ENCODE measurements around the gene TUBB4B.

Gene TUBB4B

DNA sequence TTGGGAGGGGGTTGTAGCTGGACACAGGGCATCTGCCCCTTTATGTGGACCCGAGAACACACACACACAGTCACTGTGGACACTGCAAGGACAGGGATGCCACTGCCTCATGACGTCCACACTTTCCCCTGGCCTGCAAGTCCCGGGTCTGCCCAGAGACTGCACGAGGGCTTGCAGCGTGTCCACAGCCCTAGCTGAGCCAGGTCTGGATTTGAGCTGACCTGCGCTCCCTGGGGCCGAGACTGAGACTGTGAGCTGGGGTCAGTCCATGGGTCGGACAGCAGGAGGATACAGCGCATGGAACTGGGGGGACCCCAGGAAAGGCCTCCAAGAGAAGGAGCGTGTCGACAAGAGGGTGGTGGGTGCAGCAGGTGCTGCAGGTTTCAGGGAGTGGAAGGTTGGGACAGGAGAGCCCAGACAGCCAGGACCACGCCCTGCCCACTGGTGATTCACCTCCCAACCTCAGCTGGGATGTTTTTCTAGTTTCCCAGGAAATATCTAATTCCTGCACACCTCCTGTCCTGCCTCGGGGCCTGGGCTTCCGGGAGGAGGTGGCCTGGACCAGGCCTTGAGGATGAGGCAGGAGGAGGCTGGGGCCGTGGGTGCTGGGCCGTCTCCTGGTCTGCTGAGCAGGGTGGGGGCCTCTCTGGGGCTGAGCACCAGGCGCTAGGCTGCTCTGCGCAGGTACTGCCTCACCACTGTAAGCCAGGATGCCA is 14.6 kb upstream of the TUBB4B start:
- DNase-seq = no peak

- DNase-seq = peak; percentile 70
Observed at GRCh38 chr9:137227054-137227852, 13.8 kb upstream of the TUBB4B start, which contains the start of gene RNF224. Gene RNF224 (plus strand): TSS chr9:137227502. CDS start chr9:137228336, 834 bp downstream.

GRCh38 chr9:137227853-137228505 is 13.1 kb upstream of the TUBB4B start:
- DNase-seq = no peak

DNA sequence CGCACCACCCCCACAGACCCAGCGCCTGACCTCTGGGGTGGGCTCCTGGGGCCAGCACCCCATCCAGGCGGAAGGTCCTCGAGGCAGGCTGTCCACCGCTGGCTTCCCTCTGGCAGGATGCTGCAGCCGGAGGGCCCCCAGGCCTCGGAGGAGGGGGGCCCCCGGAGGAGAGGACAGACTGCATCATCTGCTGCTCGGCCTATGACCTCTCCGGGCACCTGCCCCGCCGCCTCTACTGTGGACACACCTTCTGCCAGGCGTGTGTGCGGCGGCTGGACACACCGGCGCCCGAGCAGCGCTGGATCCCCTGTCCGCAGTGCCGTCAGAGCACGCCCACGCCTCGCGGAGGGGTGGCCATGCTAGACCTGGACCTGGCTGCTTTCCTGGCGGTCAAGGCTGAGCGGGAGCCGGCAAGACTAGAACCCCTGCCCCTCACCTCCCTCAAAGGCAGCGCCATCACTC is 12.6 kb upstream of the TUBB4B start:
- no peak for DNase-seq

- no peak for DNase-seq
Observed at GRCh38 chr9:137228968-137229896, 11.9 kb upstream of the TUBB4B start.

DNA sequence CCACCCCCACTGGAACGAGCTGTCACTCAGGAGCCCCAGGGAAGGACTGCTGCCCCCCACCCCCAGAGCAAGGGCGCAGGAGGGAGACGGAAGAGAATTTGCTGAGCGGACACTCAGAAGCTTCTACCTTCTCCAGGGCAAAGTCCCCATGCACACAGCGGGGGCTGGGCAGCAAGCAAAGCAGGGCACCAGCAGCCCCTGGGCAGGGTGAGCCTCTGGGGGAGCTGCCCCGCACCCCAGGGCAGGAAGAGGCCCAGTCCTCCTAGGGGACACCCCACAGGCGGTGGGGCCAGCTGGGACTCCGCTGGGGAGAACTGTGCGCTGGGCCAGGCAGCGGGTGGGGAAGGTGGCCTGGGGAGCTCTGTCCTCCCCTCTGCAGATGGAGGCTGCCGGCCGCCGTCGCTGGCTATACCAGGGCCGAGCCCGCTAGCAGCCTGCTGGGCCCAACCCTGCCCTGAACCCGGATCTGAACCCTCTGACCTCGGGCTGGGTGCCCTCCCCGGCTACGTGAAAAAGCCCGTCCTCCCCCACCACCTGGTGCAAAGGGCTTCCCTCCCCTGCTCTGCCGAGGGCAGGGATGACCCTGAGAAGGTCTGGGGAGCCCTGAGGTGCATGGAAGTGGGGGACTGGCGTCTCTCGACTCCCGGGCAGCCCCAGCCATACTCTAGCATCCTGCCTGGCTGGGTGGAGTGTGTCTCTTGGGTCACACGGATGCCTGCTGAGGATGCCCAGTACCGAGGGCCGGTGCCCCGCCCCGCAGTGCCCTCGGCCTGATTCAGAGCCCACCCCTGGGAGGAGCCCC is 11.0 kb upstream of the TUBB4B start:
- DNase-seq = no peak

DNA sequence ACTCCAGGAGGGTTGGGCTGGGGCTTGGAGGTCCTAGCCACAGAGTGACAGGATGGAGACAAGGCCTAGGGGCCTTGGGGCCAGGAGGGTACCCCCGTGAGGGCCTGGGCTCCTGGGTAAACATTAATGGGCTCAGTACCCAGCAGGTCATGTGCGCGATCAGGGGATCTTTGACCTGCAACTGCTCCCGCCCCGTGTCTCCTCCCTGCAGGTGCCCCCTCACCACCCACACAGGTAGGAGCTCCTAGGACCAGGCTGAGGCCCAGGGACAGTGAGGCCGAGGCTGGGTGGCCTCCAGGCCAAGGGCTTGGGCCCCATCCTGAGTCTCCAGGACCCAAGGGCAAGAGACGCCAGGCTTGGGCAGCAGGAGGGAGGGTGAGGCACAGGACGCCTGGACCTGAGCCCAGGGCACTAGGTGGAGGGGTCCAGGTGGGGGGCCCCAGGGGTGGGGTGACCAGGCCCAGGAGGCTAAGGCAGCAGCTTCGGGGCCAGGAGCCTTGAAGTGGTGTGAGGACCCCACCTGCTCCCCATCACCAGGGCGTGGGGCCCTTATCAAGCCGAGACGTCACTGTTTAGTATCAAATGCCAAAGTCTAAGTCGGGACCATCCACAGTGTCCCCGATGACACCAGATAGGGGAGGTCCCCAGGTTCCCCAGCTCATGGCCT is 10.2 kb upstream of the TUBB4B start, which contains the start of gene SLC34A3:
SLC34A3 (plus strand) TSS at position 197 of the 667 bp plus-strand sequence. CDS start 802 bp downstream, outside the sequence.
- DNase-seq = no peak

DNA sequence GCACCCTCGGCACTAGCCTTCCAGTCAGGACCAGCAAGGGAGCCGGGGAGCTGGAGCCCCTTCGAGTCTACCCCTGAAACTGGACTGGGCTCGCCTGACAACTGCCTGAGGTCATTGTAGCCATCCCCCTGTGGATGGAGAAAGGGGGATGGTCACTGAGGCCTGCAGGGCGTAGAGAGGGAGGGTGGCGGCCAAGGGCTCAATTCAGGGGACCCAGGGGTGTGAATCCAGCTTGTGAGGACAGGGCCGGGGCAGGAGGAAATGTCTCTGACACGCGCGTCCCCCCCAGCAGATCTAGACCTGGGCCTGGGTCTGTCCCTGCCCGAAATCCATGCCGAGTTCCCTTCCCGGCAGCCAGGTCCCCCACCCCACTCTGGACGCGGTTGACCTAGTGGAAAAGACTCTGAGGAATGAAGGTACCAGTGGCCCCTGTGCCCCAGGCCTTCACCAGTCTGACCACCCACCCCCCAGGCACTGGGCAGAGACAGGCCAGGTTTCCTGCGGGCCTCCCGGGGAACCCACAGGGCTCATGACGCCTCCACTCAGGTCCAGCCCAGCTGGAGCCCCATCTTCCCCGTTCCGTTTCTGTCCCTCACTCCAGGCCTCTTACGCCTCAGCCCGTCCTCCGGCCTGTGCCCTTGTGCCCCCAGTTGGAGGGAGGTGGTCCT is 9.6 kb upstream of the TUBB4B start:
- DNase-seq = no peak

GRCh38 chr9:137232101-137232500 is 9.0 kb upstream of the TUBB4B start:
- no peak for DNase-seq

- DNase-seq = no peak
Observed at GRCh38 chr9:137232510-137232909, 8.6 kb upstream of the TUBB4B start.

- no peak for DNase-seq
Observed at GRCh38 chr9:137233143-137233980, 7.7 kb upstream of the TUBB4B start.

DNA sequence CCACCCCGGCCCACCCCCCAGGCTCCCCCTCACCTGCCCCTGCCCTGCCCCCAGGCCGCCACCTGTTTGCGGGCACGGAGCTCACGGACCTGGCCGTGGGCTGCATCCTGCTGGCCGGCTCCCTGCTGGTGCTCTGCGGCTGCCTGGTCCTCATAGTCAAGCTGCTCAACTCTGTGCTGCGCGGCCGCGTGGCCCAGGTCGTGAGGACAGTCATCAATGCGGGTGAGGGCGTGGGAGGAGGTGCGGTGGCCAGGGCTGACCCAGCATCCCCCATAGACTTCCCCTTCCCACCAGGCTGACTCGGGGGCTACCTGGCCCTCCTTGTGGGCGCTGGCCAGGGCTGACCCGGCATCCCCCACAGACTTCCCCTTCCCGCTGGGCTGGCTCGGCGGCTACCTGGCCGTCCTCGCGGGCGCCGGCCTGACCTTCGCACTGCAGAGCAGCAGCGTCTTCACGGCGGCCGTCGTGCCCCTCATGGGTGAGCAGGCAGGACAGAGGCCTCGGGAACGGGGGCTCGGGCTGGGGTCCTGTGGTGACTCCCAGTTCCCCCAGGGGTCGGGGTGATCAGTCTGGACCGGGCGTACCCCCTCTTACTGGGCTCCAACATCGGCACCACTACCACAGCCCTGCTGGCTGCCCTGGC is 6.9 kb upstream of the TUBB4B start:
- no peak for DNase-seq

GRCh38 chr9:137234758-137235423 is 6.2 kb upstream of the TUBB4B start:
- no peak for DNase-seq

DNA sequence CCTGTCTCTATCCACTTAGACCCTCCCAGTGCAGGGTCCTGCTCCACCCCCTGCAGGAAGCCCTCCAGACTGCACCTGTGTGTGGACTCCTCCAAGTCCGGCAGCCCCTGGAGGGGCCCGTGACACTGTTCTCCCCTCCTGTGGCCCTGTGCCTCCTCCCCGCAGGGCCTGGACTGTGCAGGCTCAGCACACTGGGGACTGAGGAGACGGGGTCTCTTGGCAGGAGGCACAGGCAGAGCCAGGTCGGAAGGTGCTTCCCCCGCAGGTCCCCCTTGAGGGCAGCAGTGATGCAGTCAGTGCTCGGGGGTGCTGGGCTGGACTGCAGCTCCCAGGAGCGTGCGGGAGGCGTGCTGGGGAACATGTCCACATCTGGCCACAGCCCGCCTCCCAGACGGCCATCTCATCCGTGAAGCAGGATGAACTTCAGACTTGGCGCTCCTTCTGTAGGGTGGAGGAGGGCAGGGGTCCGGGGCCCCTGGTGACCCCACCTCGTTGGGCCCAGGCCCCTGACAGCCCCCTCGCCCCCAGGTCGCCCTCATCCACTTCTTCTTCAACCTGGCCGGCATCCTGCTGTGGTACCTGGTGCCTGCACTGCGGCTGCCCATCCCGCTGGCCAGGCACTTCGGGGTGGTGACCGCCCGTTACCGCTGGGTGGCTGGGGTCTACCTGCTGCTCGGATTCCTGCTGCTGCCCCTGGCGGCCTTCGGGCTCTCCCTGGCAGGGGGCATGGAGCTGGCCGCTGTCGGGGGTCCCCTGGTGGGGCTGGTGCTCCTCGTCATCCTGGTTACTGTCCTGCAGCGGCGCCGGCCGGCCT is 5.5 kb upstream of the TUBB4B start:
- no peak for DNase-seq

DNA sequence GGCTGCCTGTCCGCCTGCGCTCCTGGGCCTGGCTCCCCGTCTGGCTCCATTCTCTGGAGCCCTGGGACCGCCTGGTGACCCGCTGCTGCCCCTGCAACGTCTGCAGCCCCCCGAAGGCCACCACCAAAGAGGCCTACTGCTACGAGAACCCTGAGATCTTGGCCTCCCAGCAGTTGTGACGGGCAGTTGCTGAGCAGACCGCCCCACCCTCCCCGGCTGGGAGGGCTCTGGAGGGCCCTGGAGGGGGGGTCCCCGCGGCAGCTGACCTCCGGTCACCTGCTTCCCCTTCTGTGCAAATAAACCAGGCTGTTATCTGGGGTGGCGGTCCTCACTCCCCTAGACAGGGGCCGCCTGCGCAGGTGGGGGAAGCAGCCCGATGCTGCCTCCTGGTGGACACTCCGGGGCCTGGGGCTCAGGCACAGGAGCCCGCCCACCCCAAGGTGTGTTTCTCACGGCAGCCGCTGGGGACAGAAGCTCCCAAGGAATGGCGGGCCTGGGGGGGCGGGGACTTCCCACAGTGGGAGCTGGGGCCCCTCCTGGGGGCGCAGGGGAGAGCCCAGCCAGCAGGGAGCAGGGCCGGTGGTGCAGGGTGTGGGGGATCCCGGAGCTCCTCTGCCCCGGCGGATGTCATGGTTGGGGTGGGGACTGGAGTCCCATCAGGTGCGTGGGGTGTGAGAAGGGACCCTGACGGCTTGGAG is 4.7 kb upstream of the TUBB4B start:
- DNase-seq = peak; percentile 83

- DNase-seq = no peak
Observed at GRCh38 chr9:137236936-137237421, 4.1 kb upstream of the TUBB4B start.

All from central memory CD4-positive, alpha-beta T cell (primary cell).